Kidney (tissue), 14 donors: Measurements from ENCODE around the gene C1orf174. TPM values are rescaled to one million over a fixed set of nuclear protein-coding genes. Genes with fewer than 3 reads are reported as not detected.
A peak's percentile ranks its signal among the peaks of the same experiment; 100 is the strongest.

Source experiments
- DNase-seq, 5 donors: peaks; one replicate each; pipeline ENCODE4 v3.0.0-alpha.2; 2013 to 2020
- FAIRE-seq: peaks from 2 replicates; lab custom pipeline; 2012; peaks lifted over from hg19 to GRCh38; lab: Jason Lieb, UNC
- H3K27ac ChIP-seq, 2 donors: one replicate each; pipeline ENCODE4 v1.7.0; 2013; ENCODE audit warnings: low read depth in 2 of 2, low read length in 2 of 2, inconsistent platforms in 1 of 2
- H3K27me3 ChIP-seq: one replicate; pipeline ENCODE4 v1.7.1; 2013; ENCODE audit warnings: low read length, inconsistent platforms; ENCODE audit not compliant: control insufficient read depth, insufficient read depth
- H3K36me3 ChIP-seq, 3 donors: one replicate each; pipeline versions ENCODE4 v1.7.0 to v1.7.1; 2013; ENCODE audit warnings: low read length in 3 of 3, control low read depth in 1 of 3, inconsistent platforms in 1 of 3; ENCODE audit not compliant: insufficient read depth in 3 of 3, control insufficient read depth in 2 of 3
- H3K4me1 ChIP-seq, 3 donors: one replicate each; pipeline versions ENCODE4 v1.7.0 to v1.7.1; 2013; ENCODE audit warnings: low read length in 3 of 3, inconsistent platforms in 1 of 3, low read depth in 1 of 3; ENCODE audit not compliant: control insufficient read depth in 2 of 3, insufficient read depth in 2 of 3
- H3K4me3 ChIP-seq, 3 donors: one replicate each; pipeline versions ENCODE4 v1.7.0 to v1.8.1; 2013; ENCODE audit warnings: low read length in 3 of 3, control low read depth in 1 of 3, inconsistent platforms in 1 of 3
- H3K9ac ChIP-seq, 3 donors: one replicate each; pipeline versions ENCODE4 v1.7.0 to v1.7.1; 2013; ENCODE audit warnings: low read length in 3 of 3, control low read depth in 1 of 3, inconsistent platforms in 1 of 3
- H3K9me3 ChIP-seq, 3 donors: one replicate each; pipeline versions ENCODE4 v1.7.0 to v1.7.1; 2013; ENCODE audit warnings: low read length in 3 of 3, control low read depth in 1 of 3, inconsistent platforms in 1 of 3; ENCODE audit not compliant: control insufficient read depth in 2 of 3, insufficient read depth in 1 of 3
- CTCF ChIP-seq: IDR thresholded peaks from 3 replicates; pipeline ENCODE4 v1.5.1; 2012; ENCODE audit warnings: mild to moderate bottlenecking, moderate library complexity, borderline replicate concordance; ENCODE audit not compliant: insufficient read depth; ENCODE audit errors: extremely low read depth
- intact Hi-C: fragments of 100-400 bp; cut with DNase I; formaldehyde crosslinking; loops from one replicate; pipeline ENCODE4 v1.11.1; 2022
- polyA plus RNA-seq: library from polyadenylated mRNA; stranded (reverse); fragments of 350-450 nt; fragmentation: Illumina TruSeq; extraction: RNeasy Lipid Tissue Mini Kit (QIAGEN cat#74804); gene quantifications from one replicate; pipeline ENCODE4 v1.2.3, GENCODE V29; 2014; ENCODE audit warnings: low read depth, low replicate concordance; ENCODE audit not compliant: insufficient read depth
- total RNA-seq: library from RNA; stranded (reverse); fragmentation: NEBNext Ultra II Directional; extraction: Animal tissue kit (Norgen Biotek cat#: 25700); gene quantifications from one replicate; pipeline ENCODE4 v1.2.1, GENCODE V29; 2021
- donor health status: control.
- donor health status: control.
- donor health status: control.
- donor health status: control.
- donor health status: control.
- donor health status: DM: yes; HTN: yes; CAD: no.
- donor health status: Normal renal cell carcinoma (clear cell type).

Gene C1orf174
- total and polyA plus RNA-seq, 2 donors from 2014 or later: 15.9 to 16.8 TPM

- H3K27me3 ChIP-seq: no peaks in the 10 kb centered on the region
- H3K36me3 ChIP-seq: peaks cover 9 to 36% (median 22%) of the 10 kb centered on the region in 3 donors
Measured at GRCh38 chr1:3841491-3841890, 58.6 kb downstream of the C1orf174 start.

More at GRCh38 chr1:3841491-3841890, 58.6 kb downstream of the C1orf174 start:
- H3K9me3 ChIP-seq: no peaks in the 10 kb centered on the region
- intact Hi-C loops: no loop called here
- no peak overlapping the region for H3K27ac ChIP-seq
- no peak overlapping the region for H3K9ac ChIP-seq
- FAIRE-seq (no peak), DNase-seq (peak in 1 of 5 donors; percentile 45)
- H3K4me3 ChIP-seq: no peak overlapping the region
- peaks cover 0 to 3% (median 0%) of the 10 kb centered on the region in 3 donors for H3K4me1 ChIP-seq
- TF ChIP-seq CTCF: no peak

Other genes with a start within 250 kb of the C1orf174 start
- gene TP73, start 247.8 kb downstream of the C1orf174 start, total RNA-seq: 0.54 TPM
- gene TP73, start 247.8 kb downstream of the C1orf174 start, polyA plus RNA-seq: not detected
- not detected for gene CCDC27, start 147.8 kb downstream of the C1orf174 start, total RNA-seq
- gene CCDC27, start 147.8 kb downstream of the C1orf174 start, polyA plus RNA-seq: not detected
- gene SMIM1, start 127.5 kb downstream of the C1orf174 start, total RNA-seq: 7.0 TPM
- 49.5 TPM for gene SMIM1, start 127.5 kb downstream of the C1orf174 start, polyA plus RNA-seq
- gene LRRC47, start 103.8 kb downstream of the C1orf174 start, total RNA-seq: 42.4 TPM
- 28.8 TPM for gene LRRC47, start 103.8 kb downstream of the C1orf174 start, polyA plus RNA-seq
- 51.2 TPM for gene CEP104, start 43.1 kb downstream of the C1orf174 start, total RNA-seq
- 11.1 TPM for gene CEP104, start 43.1 kb downstream of the C1orf174 start, polyA plus RNA-seq
- 8.2 TPM for gene DFFB, start 42.8 kb downstream of the C1orf174 start, total RNA-seq
- 5.6 TPM for gene DFFB, start 42.8 kb downstream of the C1orf174 start, polyA plus RNA-seq